Thyroid gland (tissue), 4 donors: ENCODE measurements around the gene ZNF180.
"Not testable (repeated sequence)": the region's sequence is repeated elsewhere in the genome, so short reads cannot be mapped to it uniquely, and the experiment has no call there.

Experiments
- POLR2A ChIP-seq, 2 donors: fragments of 450-650 bp; IDR thresholded peaks; one replicate each; pipeline ENCODE4 v1.6.1; 2017; ENCODE audit warnings: antibody characterized with exemption in 2 of 2, mild to moderate bottlenecking in 2 of 2, moderate library complexity in 1 of 2
- TF ChIP-seq, protein P1 (sequence below), 6 experiments: fragments of 200-600 bp in 3 of 6; fragments of 450-650 bp in 3 of 6; sonication (generic) in 3 of 6; IDR thresholded peaks; one replicate each; pipeline ENCODE4 v1.5.1; 2016 to 2019; ENCODE audit warnings: antibody characterized with exemption in 6 of 6, mild to moderate bottlenecking in 2 of 6, inconsistent platforms in 1 of 6, moderate library complexity in 1 of 6

DNA sequence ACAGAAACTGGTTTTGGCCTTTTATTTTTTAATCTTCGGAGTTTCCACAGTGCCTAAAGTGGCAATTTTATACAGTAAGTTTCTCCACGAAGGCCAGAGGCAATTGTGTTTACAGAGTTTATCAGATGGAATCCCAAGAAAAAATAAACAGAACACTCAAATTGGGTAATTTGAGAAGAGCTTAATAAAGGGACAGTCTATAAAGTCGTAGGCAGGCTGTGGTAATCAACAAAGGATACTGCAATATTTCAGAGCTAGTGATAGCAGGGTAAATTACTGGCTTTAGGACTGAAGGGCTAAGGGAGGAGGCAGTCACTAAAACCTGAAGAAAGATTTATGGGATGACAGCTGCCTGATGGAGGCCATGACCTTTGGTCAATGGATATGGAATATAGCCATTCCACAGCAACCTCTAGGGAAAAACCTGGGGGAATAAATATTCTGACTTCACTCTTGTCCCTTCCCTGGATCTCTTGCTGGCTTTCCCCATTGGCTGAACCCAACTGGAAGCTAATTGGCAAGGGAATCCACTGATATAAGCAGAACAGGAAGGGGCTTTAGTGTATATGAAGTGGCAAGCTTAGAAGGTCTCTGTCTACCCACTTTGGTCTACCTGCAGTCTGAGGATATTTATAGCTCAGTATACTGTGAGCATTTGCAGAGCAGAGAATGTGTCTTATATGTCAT, 37.6 kb downstream of the ZNF180 start:
- TF ChIP-seq, protein P1, sequence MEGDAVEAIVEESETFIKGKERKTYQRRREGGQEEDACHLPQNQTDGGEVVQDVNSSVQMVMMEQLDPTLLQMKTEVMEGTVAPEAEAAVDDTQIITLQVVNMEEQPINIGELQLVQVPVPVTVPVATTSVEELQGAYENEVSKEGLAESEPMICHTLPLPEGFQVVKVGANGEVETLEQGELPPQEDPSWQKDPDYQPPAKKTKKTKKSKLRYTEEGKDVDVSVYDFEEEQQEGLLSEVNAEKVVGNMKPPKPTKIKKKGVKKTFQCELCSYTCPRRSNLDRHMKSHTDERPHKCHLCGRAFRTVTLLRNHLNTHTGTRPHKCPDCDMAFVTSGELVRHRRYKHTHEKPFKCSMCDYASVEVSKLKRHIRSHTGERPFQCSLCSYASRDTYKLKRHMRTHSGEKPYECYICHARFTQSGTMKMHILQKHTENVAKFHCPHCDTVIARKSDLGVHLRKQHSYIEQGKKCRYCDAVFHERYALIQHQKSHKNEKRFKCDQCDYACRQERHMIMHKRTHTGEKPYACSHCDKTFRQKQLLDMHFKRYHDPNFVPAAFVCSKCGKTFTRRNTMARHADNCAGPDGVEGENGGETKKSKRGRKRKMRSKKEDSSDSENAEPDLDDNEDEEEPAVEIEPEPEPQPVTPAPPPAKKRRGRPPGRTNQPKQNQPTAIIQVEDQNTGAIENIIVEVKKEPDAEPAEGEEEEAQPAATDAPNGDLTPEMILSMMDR (IDR thresholded peaks at IDR 0.05): not testable (repeated sequence)
- not testable (repeated sequence) for TF ChIP-seq POLR2A (IDR thresholded peaks at IDR 0.05)
